HG03460 (cell line): Measurements from ENCODE around the gene PSMD7.
"Not testable (repeated sequence)": the region's sequence is repeated elsewhere in the genome, so short reads cannot be mapped to it uniquely, and the experiment has no call there.

ENCODE experiments used
- ATAC-seq: cut with Tn5 transposase; IDR thresholded peaks from one replicate; pipeline ENCODE4 v1.9.1; 2021; ENCODE audit not compliant: unreplicated experiment

PSMD7 gene

DNA sequence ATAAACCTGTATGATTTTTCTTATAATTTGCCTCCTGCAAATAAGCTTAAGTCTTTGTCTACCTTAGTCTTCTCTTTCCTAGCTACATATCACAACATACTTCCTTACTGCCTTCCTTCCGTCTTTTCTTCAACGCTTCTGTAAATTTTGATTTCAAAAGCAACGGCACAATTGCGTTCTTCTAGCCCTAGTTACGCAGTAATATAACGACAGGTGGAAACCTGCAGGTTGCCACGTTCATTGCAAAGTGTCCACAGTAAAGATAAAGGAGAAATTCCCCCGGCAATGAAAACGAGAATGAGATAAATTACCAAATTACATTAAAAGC is 546 bp upstream of the PSMD7 start:
- ATAC-seq: peak; percentile 2

DNA sequence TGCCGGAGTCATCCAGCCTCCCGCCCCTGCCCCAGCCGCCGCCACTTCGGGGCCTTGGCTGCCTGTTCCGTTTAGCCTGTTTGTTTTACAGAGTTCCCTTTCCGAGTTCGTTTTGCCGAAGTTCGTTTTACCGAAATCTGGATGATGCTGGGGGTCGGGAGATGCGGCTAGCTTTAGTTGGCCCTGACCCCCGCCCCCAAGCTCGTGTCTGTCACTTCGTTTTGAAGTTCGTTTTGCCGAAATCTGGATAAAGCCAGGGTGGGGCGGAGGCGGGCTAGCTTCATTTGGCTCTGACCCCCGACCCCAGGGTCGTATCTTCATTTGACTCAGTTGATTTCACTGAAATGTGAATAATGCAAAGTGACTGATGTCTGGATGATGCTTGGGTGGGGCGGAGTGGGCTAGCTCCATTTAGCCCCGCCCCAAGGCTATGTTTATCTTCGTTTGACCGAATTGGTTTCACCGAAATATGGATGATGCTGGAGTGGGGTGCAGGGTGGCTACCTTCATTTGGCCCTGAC is 591 bp downstream of the PSMD7 start:
- ATAC-seq: no peak

DNA sequence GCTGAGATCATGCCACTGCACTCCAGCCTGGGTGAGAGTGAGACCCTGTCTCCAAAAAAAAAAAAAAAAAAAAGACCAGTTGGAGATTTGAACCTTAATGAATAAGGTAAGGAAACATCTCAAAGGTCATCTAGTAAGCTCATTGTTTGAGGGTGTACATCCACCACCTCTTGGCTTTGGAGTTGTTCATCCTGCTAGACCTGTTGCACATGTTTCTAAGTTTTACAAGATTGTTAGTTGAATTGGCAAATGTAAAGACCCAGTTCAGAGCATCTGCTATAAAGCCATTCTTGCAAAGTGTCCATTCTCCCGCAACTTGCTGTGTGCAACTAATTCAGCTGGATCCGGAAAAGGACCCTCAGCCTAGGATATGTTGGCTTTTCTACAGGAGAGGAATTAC is 1.5 kb downstream of the PSMD7 start:
- ATAC-seq: no peak

DNA sequence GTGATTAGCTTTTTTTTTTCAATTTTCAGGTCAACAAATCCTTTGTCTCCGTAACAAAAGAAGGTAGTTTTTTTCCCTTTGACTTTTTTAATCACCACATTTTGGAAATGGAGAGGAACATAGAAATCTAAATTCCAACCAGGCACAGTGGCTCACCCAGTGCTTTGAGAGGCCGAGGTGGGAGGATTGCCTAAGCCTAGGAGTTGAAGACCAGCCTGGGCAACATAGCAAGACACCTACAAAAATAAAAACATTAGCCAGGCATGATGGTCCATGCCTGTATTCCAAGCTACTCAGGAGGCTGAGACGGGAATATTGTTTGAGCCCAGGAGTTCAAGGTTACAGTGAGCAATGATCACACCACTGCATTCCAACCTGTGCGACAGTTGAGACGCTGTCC is 5.7 kb downstream of the PSMD7 start:
- no peak for ATAC-seq

DNA sequence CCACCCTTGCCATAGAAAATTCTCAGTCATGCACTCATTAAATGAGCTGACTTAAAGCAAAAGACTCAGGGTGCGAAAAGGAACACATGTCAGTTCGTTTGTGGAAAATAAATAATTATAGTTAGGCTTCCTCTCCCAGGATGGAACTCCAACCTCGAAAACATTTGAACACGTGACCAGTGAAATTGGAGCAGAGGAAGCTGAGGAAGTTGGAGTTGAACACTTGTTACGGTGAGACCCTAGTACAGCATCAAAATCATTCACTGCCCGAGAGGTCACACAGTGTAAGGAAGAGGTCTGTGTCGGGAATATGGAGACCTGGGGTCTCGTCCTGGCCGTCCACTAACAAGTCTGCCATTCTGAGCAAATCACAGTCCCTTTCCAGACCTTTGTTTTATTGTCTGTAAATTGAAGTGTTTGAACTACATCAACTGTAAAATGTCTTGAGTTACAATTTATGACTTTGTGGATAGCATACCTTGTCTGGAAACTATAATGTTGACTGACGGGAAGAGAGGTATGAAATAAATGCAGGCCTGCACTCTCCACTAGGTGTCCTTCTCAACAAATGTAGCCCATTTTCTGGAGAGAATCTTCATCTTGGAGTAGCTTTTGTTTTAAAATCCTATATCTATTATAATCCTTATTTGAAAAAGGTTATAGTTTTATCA is 7.7 kb downstream of the PSMD7 start:
- ATAC-seq: no peak

DNA sequence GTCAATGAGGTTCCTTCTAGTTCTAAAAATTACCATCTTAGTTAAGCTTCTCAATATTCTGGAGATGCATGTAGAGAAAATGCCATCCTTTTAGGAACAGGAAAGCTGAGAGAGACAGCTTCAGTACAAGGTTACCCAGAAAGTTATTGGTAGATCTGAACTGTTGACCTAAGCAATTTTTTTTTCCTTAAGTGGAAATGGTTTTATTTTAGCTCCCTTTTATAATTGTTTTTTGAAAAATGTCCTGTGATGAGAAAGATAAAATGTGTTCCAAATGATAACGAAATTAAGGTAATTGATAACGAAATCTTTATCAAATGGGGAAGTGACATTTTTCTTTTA is 8.2 kb downstream of the PSMD7 start:
- no peak for ATAC-seq

DNA sequence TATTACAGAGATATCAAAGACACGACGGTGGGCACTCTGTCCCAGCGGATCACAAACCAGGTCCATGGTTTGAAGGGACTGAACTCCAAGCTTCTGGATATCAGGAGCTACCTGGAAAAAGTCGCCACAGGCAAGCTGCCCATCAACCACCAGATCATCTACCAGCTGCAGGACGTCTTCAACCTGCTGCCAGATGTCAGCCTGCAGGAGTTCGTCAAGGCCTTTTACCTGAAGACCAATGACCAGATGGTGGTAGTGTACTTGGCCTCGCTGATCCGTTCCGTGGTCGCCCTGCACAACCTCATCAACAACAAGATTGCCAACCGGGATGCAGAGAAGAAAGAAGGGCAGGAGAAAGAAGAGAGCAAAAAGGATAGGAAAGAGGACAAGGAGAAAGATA is 8.7 kb downstream of the PSMD7 start:
- no peak for ATAC-seq

DNA sequence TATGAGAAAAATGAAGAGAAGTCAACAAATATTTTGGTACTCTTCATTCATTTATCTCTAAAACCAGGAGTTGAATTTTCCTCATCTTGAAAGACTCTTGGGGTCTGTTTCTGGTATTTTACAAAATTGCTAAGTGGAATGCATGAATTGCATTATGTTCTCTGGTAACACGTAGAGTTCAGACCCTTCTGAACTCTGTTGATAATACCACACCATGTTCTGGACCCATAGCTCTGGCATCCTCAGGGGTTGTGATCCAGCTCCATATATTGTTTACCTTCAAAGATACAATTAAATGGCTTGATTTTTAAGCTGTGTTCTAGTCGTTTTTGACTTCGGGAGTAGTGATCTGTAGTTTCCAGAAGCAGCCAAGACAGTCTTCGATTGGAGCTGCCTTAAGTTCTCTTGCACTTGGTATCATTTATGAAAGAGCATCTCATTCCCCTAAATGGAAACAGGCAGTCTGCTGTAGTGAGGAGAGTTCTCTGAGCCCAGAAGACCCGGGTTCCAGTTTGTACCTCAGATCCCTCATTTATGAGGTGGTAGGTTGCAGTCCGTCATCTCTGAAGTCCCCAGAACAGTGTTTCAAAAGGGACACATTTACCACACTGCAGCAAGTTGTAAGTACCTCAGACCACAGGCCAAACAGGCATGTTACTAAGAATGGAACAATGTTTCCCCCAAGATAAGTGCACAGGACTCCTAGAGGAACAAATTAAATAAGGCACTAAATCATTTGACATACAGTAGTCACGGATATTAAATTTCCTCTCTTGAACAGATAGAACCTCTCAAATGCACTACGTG is 9.6 kb downstream of the PSMD7 start:
- ATAC-seq: no peak

DNA sequence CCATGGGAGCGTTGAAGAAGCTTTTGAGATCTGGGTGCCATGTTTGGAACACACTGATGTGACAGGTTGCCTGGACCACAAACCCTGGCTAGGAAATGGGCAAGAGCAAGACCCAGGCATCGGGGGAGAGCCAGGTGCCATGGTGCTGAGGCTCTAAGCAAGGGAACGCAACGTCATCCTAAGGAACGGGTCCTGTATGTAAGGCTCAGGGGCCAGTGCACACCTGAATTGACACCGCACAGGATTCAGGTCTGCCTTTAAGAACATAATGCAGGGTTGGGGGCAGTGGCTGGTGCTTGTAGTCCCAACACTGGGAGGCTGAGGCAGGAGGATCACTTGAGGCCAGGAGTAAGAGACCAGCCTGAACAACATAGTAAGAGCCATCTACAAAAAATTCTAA is 10.8 kb downstream of the PSMD7 start:
- no peak for ATAC-seq

DNA sequence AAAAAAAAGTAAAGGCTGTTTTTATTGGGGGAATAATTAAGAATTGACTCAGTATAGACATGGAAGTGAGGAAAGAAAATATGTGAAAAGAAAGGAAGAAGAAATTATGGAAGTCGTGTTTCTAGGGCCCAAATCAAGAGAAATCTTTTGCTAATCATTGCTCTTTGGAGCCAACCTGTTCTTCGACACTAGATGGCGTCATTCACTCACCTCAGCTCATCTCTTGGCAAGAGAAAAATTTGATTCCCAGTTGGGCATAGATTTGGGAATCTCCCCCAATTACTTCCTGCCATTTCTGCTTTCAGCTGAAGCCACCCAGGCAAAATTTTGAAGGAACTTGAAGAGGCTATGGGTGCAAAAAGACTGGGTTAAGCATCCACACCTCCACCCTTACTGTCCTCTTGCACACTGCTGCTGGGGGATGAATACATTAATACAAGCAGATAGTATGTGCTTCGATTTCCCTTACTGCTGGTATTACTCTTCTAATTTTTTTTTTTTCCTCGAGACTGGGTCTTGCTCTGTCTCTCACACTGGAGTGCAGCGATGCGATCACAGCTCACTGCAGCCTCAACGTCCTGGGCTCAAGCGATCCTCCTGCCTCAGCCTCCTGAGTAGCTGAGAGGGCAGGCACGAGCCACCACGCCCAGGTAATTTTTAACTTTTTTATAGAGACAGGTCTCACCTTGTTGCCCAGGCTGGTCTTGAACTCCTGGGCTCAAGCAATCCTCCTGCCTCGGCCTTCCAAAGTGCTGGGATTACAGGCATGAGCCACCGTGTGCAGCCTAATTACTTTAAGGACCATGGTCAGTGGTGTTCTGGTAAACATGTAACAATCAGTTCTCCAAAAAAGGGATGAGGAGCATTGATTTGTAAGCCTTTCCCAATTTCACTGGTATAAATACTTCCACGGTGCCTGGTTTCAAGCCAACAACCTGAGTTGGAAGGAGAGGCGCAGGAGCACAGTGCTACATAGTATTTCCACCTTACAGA is 13.5 kb downstream of the PSMD7 start:
- ATAC-seq: no peak

DNA sequence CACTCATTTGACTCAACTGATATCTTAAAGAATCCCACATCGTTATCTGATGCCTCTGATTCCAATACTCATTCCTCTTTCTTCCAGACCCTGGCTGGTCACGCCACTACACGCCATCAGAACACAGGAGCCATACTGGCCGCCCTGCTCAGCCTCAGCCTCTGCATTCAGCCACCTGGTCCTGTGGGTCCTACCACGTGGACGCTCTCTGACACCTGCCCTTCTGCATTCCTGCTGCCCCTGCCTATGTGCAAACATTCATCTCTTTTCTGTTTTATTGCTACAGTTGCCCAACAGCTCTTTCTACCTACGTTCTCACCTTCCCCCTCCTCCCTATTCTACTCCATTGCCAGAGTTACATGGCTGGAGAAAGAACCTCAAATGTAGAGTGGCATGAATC is 18.4 kb downstream of the PSMD7 start:
- no peak for ATAC-seq

DNA sequence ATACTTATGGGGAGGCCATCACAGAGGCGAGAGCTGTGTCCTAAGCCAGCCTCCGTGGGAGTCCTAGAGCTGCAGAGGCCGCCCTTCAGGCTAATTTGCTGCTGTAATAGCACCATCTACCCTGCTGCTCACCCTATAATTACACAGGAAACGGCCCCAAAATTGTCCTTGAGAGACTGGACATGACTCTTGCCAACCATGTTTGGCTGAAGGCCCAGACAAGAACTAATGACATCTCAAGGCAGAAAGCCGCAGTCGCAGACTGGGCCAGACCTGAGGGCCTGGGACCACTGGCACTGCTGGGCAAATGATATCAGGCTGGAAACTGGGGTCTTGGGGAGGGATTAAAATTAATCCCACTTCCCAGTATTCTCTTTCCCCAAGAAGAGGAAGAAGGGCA is 24.1 kb downstream of the PSMD7 start:
- no peak for ATAC-seq

DNA sequence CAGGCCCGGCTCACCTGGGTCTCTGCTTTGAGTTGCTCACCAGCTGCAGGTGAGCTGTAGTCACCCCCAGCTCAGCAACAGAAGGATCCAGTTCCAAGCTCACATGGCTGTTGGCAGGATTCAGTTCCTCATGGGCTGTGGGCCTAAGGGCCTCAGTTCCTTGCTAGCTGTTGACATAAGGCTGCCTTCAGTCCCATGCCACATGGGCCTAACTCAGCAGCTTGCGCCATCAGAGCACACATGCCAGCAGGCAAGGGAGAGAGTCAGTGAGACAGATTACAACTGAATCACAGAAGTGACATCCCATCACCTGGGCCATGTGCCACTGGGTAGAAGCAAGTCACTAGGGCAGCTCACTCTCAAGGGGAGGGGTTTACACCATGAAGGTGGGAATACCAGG is 24.7 kb downstream of the PSMD7 start:
- no peak for ATAC-seq

DNA sequence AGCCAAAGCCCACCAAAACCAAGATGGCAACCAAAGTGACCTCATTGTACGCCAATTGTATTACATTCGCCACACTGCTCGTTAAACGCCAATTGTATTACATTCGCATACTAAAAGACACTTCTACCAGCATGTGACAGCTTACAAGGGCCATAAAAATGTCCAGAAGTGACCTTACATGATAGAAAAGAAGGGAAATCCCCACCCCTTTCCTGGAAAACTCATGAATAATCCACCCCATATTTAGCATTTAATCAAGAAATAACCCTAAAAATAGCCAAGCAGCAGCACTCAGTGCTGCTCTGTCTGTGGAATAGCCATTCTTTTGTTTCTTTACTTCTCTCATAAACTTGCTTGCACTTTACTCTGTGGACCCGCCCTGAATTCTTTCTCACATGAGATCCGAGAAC is 25.7 kb downstream of the PSMD7 start:
- no peak for ATAC-seq

DNA sequence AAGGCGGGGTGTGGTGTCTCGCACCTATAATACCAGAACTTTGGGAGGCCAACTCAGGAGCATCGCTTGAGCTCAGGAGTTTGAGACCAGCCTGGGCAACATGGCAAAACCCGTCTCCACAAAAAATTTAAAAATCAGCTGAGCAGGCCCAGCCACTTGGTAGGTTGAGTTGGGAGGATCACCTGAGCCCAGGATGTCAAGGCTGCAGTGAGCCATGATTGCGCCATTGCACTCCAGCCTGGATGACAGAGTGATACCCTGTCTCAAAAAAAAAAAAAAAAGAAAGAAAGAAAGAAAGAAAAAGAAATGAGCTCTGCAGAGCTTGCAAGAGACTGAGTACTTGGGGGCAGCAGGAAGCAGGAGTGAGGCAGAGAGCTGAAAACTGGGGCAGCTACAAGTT is 28.2 kb downstream of the PSMD7 start:
- ATAC-seq: not testable (repeated sequence)

DNA sequence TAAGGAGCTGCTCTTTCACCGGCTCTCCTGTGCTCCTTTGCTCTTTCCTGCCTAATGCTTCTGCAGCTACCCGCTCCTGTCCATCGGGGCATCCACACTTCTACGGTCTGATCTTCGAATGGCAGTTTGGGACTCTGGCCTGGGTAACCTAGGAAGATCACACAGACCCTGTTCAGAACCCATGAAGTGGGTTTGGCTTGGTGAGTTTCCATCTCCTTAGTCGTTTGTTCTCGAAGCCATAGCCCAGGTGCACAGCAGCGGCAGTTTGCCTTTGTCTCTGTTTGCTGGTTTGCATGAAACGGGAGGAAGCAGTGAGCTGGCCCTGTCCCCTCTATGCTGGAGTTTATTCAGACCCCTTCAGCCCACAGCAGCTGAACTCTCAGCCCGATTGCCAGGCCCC is 29.0 kb downstream of the PSMD7 start:
- no peak for ATAC-seq

DNA sequence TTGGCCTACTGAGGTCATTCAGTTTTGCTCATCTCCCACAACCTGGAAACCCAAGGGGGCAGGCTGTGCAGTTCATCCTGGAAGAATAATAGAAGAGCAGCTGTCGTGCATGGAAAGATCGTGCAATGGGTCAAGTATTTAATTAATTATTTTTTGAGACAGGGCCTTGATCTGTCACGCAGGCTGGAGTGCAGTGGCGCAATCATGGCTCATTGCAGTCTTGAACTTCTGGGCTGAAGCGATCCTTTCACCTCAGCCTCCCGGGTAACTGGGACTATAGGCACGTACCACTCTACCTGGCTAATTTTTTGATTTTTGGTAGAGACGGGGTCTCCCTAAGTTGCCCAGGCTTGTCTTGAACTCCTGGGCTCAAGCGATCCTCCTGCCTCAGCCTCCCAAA is 31.7 kb downstream of the PSMD7 start:
- ATAC-seq: not testable (repeated sequence)

DNA sequence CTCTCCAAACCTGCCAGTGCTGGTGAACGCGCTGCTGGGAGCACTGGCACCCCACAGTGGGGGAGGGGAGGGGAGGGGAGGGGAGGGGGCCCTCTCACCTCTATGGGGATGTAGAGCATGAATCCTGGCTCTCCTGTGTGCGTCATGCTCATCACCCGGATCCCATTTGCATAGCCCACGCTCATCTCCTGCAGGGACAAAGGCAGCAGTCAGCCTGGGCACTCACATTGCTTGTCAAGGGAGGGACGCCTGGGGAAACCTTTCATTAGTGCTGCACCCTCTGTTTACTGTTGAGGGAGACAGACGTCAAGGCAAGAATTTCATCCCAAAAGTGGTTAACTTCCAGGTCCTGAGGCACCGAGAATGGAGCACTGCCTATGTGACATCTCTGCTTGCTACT is 35.9 kb downstream of the PSMD7 start:
- not testable (repeated sequence) for ATAC-seq

DNA sequence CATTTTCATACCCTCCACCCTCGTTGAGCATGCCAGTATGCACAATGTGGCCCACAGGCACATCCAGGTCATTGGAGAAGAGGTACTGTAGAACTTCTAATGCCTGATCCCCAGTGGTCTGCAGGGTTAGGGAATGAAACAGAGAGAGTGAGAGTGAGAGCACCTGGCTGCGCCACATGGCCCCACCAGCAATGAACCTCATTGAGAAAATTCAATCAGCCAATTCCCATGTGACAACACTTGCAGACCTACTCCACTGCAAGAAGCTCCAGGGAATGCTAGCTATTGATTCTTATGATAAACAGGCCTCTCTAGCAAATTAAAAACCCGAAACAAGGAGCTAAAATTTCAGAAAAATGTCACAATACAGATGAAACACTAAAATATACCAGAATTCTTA is 40.9 kb downstream of the PSMD7 start:
- not testable (repeated sequence) for ATAC-seq

DNA sequence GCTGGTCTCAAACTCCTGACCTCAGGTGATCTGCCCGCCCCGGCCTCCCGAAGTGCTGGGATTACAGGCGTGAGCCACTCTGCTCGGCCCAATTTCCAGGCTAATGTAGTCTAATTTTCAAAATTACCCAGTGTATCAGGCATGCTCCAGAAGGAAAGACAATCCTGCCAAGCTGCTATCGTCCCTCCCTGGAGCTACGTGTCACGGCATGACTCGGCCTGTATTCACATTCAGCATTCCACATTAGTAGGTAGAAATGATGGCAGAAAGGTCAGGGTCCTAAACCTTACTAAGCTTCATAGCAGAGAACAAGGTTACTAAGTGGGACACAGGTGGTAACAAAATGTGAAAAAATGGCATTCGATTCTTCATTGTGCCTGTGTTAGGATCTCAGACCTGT is 42.6 kb downstream of the PSMD7 start:
- not testable (repeated sequence) for ATAC-seq

DNA sequence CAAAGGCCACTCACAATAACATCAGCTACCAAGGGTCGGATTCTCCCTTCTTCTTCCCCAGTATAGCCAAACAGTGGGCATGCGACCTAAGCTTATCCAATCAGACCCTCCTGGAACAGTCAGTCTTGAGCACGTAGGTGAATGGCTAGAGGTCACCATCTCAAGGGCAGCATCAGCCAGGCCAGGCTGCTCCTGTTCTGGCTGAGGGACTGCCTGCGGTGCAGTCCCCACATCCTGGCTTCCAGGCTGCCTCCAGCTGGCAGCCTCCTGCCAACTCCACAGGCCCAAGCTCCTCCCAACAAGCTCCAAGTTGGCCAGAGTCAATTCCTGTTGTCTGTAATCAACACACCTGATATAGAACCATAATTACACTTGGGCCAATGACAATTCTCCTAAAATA is 56.4 kb downstream of the PSMD7 start:
- ATAC-seq: not testable (repeated sequence)
